SU-DHL-6 (cell line): ENCODE results near the gene PLCD1.
A peak's percentile ranks its signal among the peaks of the same experiment; 100 is the strongest.

ENCODE experiments used
- H2AFZ ChIP-seq: fragments of 200-600 bp; sonication (generic); 2 replicates; pipeline ENCODE4 v1.6.1; 2014; ENCODE audit warnings: low read depth, mild to moderate bottlenecking, moderate library complexity, mixed read lengths, antibody characterized with exemption, low read length; ENCODE audit not compliant: severe bottlenecking
- H3F3A ChIP-seq: fragments of 200-600 bp; shearing (Covaris generic); 2 replicates; pipeline ENCODE4 v1.6.0; 2016; ENCODE audit warnings: antibody characterized with exemption, mild to moderate bottlenecking; ENCODE audit not compliant: insufficient read depth
- H3K27ac ChIP-seq: fragments of 200-600 bp; sonication (generic); 2 replicates; pipeline ENCODE4 v1.5.1; 2016; ENCODE audit warnings: low read depth, mild to moderate bottlenecking, low read length, moderate library complexity, mixed read lengths
- H3K27me3 ChIP-seq: fragments of 200-600 bp; sonication (generic), shearing (Covaris generic); 2 replicates; pipeline ENCODE4 v1.6.0; 2014; ENCODE audit warnings: mild to moderate bottlenecking, low read length
- H3K36me3 ChIP-seq: fragments of 200-600 bp; sonication (generic); 2 replicates; pipeline ENCODE4 v1.6.1; 2014; ENCODE audit warnings: mild to moderate bottlenecking, low read length, mixed read lengths
- H3K4me2 ChIP-seq: fragments of 300-600, 200-600 bp; shearing (Covaris generic), sonication (generic); 2 replicates; pipeline ENCODE4 v1.6.0; 2014; ENCODE audit warnings: low read length, low read depth, mild to moderate bottlenecking; ENCODE audit not compliant: poor library complexity, severe bottlenecking
- H3K4me3 ChIP-seq: fragments of 200-600 bp; sonication (generic); 2 replicates; pipeline ENCODE4 v1.5.1; 2014; ENCODE audit warnings: antibody characterized with exemption, low read length, mild to moderate bottlenecking, mixed read lengths; ENCODE audit not compliant: insufficient read depth, poor library complexity, severe bottlenecking
- H3K79me2 ChIP-seq: fragments of 200-600 bp; sonication (generic); 2 replicates; pipeline ENCODE4 v1.6.1; 2014; ENCODE audit warnings: mild to moderate bottlenecking, low read length, moderate library complexity; ENCODE audit not compliant: insufficient read depth
- H3K9ac ChIP-seq: fragments of 200-600 bp; sonication (generic); 2 replicates; pipeline ENCODE4 v1.7.0; 2014; ENCODE audit warnings: mild to moderate bottlenecking, low read length
- H3K9me2 ChIP-seq: fragments of 200-600 bp; sonication (generic); replicated peaks from 2 replicates; pipeline ENCODE4 v1.6.1; 2014; ENCODE audit warnings: low read length; ENCODE audit not compliant: insufficient read depth
- H3K9me3 ChIP-seq: fragments of 200-600 bp; sonication (generic); 2 replicates; pipeline ENCODE4 v1.6.1; 2014; ENCODE audit warnings: low read length, mixed read lengths; ENCODE audit not compliant: insufficient read depth
- H4K20me1 ChIP-seq: fragments of 200-600 bp; sonication (generic); 2 replicates; pipeline ENCODE4 v1.6.1; 2014; ENCODE audit warnings: low read depth, mild to moderate bottlenecking, antibody characterized with exemption, low read length, moderate library complexity, mixed read lengths
- CTCF ChIP-seq: fragments of 200-600 bp; sonication (generic); IDR thresholded peaks from one replicate; pipeline ENCODE4 v1.5.1; 2017; ENCODE audit warnings: antibody characterized with exemption, mild to moderate bottlenecking, low read length, moderate library complexity; ENCODE audit not compliant: insufficient read depth, poor library complexity, severe bottlenecking
- EZH2phosphoT487 ChIP-seq: fragments of 200-600 bp; sonication (generic), shearing (Covaris generic); conservative IDR thresholded peaks from 2 replicates; pipeline ENCODE4 v1.6.1; 2018; ENCODE audit warnings: mild to moderate bottlenecking, antibody characterized with exemption, low read length, moderate library complexity, mixed read lengths

The PLCD1 gene

GRCh38 chr3:37968813-37969595, 60.4 kb downstream of the PLCD1 start:
- H2AFZ ChIP-seq: no peak overlapping the region
- H3K4me3 ChIP-seq: no peak overlapping the region
- H3K9ac ChIP-seq: no peak overlapping the region
- H3K4me2 ChIP-seq: no peak overlapping the region
- H3K9me3 ChIP-seq: no peaks in the 10 kb centered on the region
- H3K79me2 ChIP-seq: no peaks in the 10 kb centered on the region
- H3K27ac ChIP-seq: no peak overlapping the region
- no peaks in the 10 kb centered on the region for H3K27me3 ChIP-seq
- no peak for TF ChIP-seq EZH2phosphoT487
- TF ChIP-seq CTCF: no peak
- no peaks in the 10 kb centered on the region for H3K36me3 ChIP-seq
- no peaks in the 10 kb centered on the region for H3F3A ChIP-seq
- H4K20me1 ChIP-seq: no peaks in the 10 kb centered on the region
- no peaks in the 10 kb centered on the region for H3K9me2 ChIP-seq

- no peaks in the 10 kb centered on the region for H3K9me2 ChIP-seq
- H3K9ac ChIP-seq: no peak overlapping the region
- no peaks in the 10 kb centered on the region for H3K9me3 ChIP-seq
- no peak overlapping the region for H3K4me2 ChIP-seq
- no peaks in the 10 kb centered on the region for H3K27me3 ChIP-seq
- H3K79me2 ChIP-seq: no peaks in the 10 kb centered on the region
- TF ChIP-seq EZH2phosphoT487: no peak
- TF ChIP-seq CTCF: no peak
- H3K36me3 ChIP-seq: no peaks in the 10 kb centered on the region
- no peak overlapping the region for H2AFZ ChIP-seq
- H4K20me1 ChIP-seq: no peaks in the 10 kb centered on the region
- H3F3A ChIP-seq: no peaks in the 10 kb centered on the region
- H3K27ac ChIP-seq: no peak overlapping the region
- H3K4me3 ChIP-seq: no peak overlapping the region
Measured at GRCh38 chr3:37968199-37968598, 61.2 kb downstream of the PLCD1 start.

- H4K20me1 ChIP-seq: no peaks in the 10 kb centered on the region
- no peaks in the 10 kb centered on the region for H3K9me3 ChIP-seq
- H2AFZ ChIP-seq: no peak overlapping the region
- no peak overlapping the region for H3K27ac ChIP-seq
- H3K9ac ChIP-seq: no peak overlapping the region
- no peaks in the 10 kb centered on the region for H3K36me3 ChIP-seq
- H3K79me2 ChIP-seq: no peaks in the 10 kb centered on the region
- no peaks in the 10 kb centered on the region for H3K9me2 ChIP-seq
- TF ChIP-seq CTCF (peak; percentile 45), EZH2phosphoT487 (no peak)
- H3F3A ChIP-seq: no peaks in the 10 kb centered on the region
- H3K27me3 ChIP-seq: no peaks in the 10 kb centered on the region
- H3K4me2 ChIP-seq: no peak overlapping the region
- H3K4me3 ChIP-seq: no peak overlapping the region
Measured at GRCh38 chr3:37967260-37967881, 62.1 kb downstream of the PLCD1 start.
